Gastrocnemius medialis (tissue), 4 donors: ENCODE measurements around the gene TMEM247.

Experiments used
- CTCF ChIP-seq, 5 experiments: fragments of 450-650 bp in 3 of 5; fragments of 200-600 bp in 2 of 5; sonication (generic) in 2 of 5; IDR thresholded peaks in 4 of 5; conservative IDR thresholded peaks in 1 of 5; 1 replicate in 4 of 5; 2 replicates in 1 of 5; pipeline ENCODE4 v1.5.1; 2016 to 2019; ENCODE audit warnings: antibody characterized with exemption in 5 of 5, mild to moderate bottlenecking in 3 of 5, moderate library complexity in 3 of 5
- POLR2A ChIP-seq, 2 donors: fragments of 450-650 bp; IDR thresholded peaks; one replicate each; pipeline ENCODE4 v1.6.1; 2017; ENCODE audit warnings: antibody characterized with exemption in 2 of 2, mild to moderate bottlenecking in 2 of 2, moderate library complexity in 2 of 2

- TF ChIP-seq CTCF (IDR thresholded peaks at IDR 0.05 in 4 of 5, conservative IDR thresholded peaks at IDR 0.05 in 1 of 5) (no peak), POLR2A (IDR thresholded peaks at IDR 0.05) (no peak)
Measured at GRCh38 chr2:46451131-46451711, 28.1 kb upstream of the TMEM247 start.
